ENCODE measurements around the gene ITGB3.

ITGB3 gene

GRCh38 chr17:47276444-47276843 lies 22.8 kb downstream of the ITGB3 start:
- DNase-seq (ENCODE audit: low spot score): no peak

- DNase-seq (ENCODE audit: low spot score): no peak
These were observed 23.2 kb downstream of the ITGB3 start for GRCh38 chr17:47276868-47277267.

- DNase-seq (ENCODE audit: low spot score): no peak
These were observed 24.3 kb downstream of the ITGB3 start for GRCh38 chr17:47277921-47278320.

GRCh38 chr17:47278561-47278960 lies 24.9 kb downstream of the ITGB3 start:
- DNase-seq (ENCODE audit: low spot score): no peak

GRCh38 chr17:47279062-47279801 lies 25.6 kb downstream of the ITGB3 start:
- DNase-seq (ENCODE audit: low spot score): no peak

GRCh38 chr17:47280072-47280811 lies 26.6 kb downstream of the ITGB3 start:
- DNase-seq (ENCODE audit: low spot score): no peak

- DNase-seq (ENCODE audit: low spot score): no peak
These were observed 27.6 kb downstream of the ITGB3 start for GRCh38 chr17:47281216-47281615.

GRCh38 chr17:47285003-47285402 lies 31.4 kb downstream of the ITGB3 start:
- no peak for DNase-seq (ENCODE audit: low spot score)

- DNase-seq (ENCODE audit: low spot score): no peak
These were observed 32.7 kb downstream of the ITGB3 start for GRCh38 chr17:47286198-47286914.

GRCh38 chr17:47287068-47287467 lies 33.4 kb downstream of the ITGB3 start:
- no peak for DNase-seq (ENCODE audit: low spot score)

- DNase-seq (ENCODE audit: low spot score): no peak
These were observed 34.0 kb downstream of the ITGB3 start for GRCh38 chr17:47287639-47288038.

- DNase-seq (ENCODE audit: low spot score): no peak
These were observed 35.0 kb downstream of the ITGB3 start for GRCh38 chr17:47288531-47289116.

- DNase-seq (ENCODE audit: low spot score): no peak
These were observed 35.7 kb downstream of the ITGB3 start for GRCh38 chr17:47289302-47289701.

GRCh38 chr17:47290870-47291241 lies 37.2 kb downstream of the ITGB3 start:
- DNase-seq (ENCODE audit: low spot score): no peak

- peak; percentile 23 for DNase-seq (ENCODE audit: low spot score)
These were observed 37.7 kb downstream of the ITGB3 start for GRCh38 chr17:47291242-47291873.

GRCh38 chr17:47292206-47292605 lies 38.6 kb downstream of the ITGB3 start:
- no peak for DNase-seq (ENCODE audit: low spot score)

- DNase-seq (ENCODE audit: low spot score): no peak
These were observed 41.6 kb downstream of the ITGB3 start for GRCh38 chr17:47295037-47295873.

- no peak for DNase-seq (ENCODE audit: low spot score)
These were observed 42.2 kb downstream of the ITGB3 start for GRCh38 chr17:47295874-47296255.

- no peak for DNase-seq (ENCODE audit: low spot score)
These were observed 44.2 kb downstream of the ITGB3 start for GRCh38 chr17:47297661-47298400.

- no peak for DNase-seq (ENCODE audit: low spot score)
These were observed 45.1 kb downstream of the ITGB3 start for GRCh38 chr17:47298712-47299111.

All from HuH-7.5 (cell line).